Panc1 (cell line): ENCODE data around the gene GLE1.

Experiments
- POLR2AphosphoS5 ChIP-seq: IDR thresholded peaks from 2 replicates; pipeline ENCODE4 v1.6.1; 2012; ENCODE audit warnings: mild to moderate bottlenecking, low read depth, low read length, moderate library complexity
- TF ChIP-seq, protein P1 (sequence below), 2 experiments: IDR thresholded peaks; 2 replicates each; pipeline ENCODE4 v1.6.1; 2011 to 2012; ENCODE audit warnings: low read depth in 2 of 2, control low read depth in 1 of 2, low read length in 1 of 2, mild to moderate bottlenecking in 1 of 2, moderate library complexity in 1 of 2; ENCODE audit not compliant: insufficient read depth in 1 of 2
- TF ChIP-seq, protein P2 (sequence below): fragments of 450-650 bp; IDR thresholded peaks from 2 replicates; pipeline ENCODE4 v1.5.1; 2017; ENCODE audit warnings: mild to moderate bottlenecking

DNA sequence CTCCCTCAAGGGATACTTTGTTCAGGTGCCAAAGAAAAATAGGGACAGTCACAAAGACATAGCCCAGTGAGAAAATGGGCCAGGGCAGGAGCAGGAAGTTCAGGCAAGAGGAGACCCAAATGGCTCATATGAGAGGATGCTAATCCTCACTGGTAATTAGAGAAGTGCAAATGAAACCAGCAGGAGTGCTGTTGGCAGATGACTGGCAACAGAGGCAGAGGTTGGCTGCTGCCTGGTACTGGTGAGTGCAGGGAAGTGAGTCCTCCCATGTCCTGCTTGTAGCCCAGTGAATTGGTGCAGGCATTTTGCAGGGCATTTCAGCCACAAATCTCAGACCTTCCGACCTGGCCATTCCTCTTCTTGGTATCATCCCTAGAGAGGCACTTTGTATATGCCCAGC, 25.3 kb upstream of the GLE1 start:
- TF ChIP-seq, protein P1, sequence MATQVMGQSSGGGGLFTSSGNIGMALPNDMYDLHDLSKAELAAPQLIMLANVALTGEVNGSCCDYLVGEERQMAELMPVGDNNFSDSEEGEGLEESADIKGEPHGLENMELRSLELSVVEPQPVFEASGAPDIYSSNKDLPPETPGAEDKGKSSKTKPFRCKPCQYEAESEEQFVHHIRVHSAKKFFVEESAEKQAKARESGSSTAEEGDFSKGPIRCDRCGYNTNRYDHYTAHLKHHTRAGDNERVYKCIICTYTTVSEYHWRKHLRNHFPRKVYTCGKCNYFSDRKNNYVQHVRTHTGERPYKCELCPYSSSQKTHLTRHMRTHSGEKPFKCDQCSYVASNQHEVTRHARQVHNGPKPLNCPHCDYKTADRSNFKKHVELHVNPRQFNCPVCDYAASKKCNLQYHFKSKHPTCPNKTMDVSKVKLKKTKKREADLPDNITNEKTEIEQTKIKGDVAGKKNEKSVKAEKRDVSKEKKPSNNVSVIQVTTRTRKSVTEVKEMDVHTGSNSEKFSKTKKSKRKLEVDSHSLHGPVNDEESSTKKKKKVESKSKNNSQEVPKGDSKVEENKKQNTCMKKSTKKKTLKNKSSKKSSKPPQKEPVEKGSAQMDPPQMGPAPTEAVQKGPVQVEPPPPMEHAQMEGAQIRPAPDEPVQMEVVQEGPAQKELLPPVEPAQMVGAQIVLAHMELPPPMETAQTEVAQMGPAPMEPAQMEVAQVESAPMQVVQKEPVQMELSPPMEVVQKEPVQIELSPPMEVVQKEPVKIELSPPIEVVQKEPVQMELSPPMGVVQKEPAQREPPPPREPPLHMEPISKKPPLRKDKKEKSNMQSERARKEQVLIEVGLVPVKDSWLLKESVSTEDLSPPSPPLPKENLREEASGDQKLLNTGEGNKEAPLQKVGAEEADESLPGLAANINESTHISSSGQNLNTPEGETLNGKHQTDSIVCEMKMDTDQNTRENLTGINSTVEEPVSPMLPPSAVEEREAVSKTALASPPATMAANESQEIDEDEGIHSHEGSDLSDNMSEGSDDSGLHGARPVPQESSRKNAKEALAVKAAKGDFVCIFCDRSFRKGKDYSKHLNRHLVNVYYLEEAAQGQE (IDR thresholded peaks at IDR 0.05; ENCODE audit: insufficient read depth in 1 of 2, low read depth in 2 of 2, low read length in 1 of 2) = no peak
- TF ChIP-seq, protein P2, sequence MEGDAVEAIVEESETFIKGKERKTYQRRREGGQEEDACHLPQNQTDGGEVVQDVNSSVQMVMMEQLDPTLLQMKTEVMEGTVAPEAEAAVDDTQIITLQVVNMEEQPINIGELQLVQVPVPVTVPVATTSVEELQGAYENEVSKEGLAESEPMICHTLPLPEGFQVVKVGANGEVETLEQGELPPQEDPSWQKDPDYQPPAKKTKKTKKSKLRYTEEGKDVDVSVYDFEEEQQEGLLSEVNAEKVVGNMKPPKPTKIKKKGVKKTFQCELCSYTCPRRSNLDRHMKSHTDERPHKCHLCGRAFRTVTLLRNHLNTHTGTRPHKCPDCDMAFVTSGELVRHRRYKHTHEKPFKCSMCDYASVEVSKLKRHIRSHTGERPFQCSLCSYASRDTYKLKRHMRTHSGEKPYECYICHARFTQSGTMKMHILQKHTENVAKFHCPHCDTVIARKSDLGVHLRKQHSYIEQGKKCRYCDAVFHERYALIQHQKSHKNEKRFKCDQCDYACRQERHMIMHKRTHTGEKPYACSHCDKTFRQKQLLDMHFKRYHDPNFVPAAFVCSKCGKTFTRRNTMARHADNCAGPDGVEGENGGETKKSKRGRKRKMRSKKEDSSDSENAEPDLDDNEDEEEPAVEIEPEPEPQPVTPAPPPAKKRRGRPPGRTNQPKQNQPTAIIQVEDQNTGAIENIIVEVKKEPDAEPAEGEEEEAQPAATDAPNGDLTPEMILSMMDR = no peak
- TF ChIP-seq POLR2AphosphoS5 = no peak
